PC-3 (cell line): ENCODE results near the gene ARHGAP31.

Source experiments
- CTCF ChIP-seq: fragments of 300-600 bp; sonication (generic); conservative IDR thresholded peaks from 2 replicates; pipeline ENCODE4 v1.5.1; 2017; ENCODE audit warnings: antibody characterized with exemption, low read depth, mild to moderate bottlenecking, low read length
- EZH2 ChIP-seq: fragments of 300-600 bp; sonication (generic); IDR thresholded peaks from one replicate; pipeline ENCODE4 v1.6.1; 2017; ENCODE audit warnings: antibody characterized with exemption, mild to moderate bottlenecking, low read length; ENCODE audit not compliant: unreplicated experiment
- EZH2phosphoT487 ChIP-seq: fragments of 300-600 bp; sonication (generic); IDR thresholded peaks from 2 replicates; pipeline ENCODE4 v1.6.1; 2018; ENCODE audit warnings: mild to moderate bottlenecking, antibody characterized with exemption, low read length, borderline replicate concordance

- TF ChIP-seq CTCF (no peak), EZH2phosphoT487 (no peak), EZH2 (no peak)
Measured at GRCh38 chr3:119289404-119289770, 4.8 kb upstream of the ARHGAP31 start.
